MM.1S (cell line): ENCODE data around the gene SNF8.

Experiments
- CTCF ChIP-seq: fragments of 300-600 bp; sonication (generic); IDR thresholded peaks from 2 replicates; pipeline ENCODE4 v1.5.1; 2016; ENCODE audit warnings: antibody characterized with exemption, low read length, mixed read lengths
- EZH2phosphoT487 ChIP-seq: fragments of 300-600 bp; sonication (generic); IDR thresholded peaks from 2 replicates; pipeline ENCODE4 v1.6.1; 2018; ENCODE audit warnings: antibody characterized with exemption, low read length

- TF ChIP-seq EZH2phosphoT487 (no peak), CTCF (no peak)
Observed at GRCh38 chr17:48903401-48903800, 41.2 kb downstream of the SNF8 start.
